H9 (cell line): ENCODE measurements around the gene PDE4B. TPM values are rescaled to one million over a fixed set of nuclear protein-coding genes. Genes with fewer than 3 reads are reported as not detected.

Source experiments
- DNase-seq: peaks from one replicate; pipeline ENCODE4 v3.0.0-alpha.2; 2017
- H2AFZ ChIP-seq: one replicate; pipeline ENCODE4 v1.6.1; 2013; ENCODE audit warnings: mild to moderate bottlenecking, low read length, control low read depth, moderate library complexity
- H2AK5ac ChIP-seq: 2 replicates; pipeline ENCODE4 v1.6.1; 2013; ENCODE audit warnings: low read length, control low read depth, mixed read lengths; ENCODE audit not compliant: insufficient read length
- H2BK120ac ChIP-seq: one replicate; pipeline ENCODE4 v1.6.1; 2013; ENCODE audit warnings: low read depth, mild to moderate bottlenecking, low read length, control low read depth, inconsistent platforms; ENCODE audit not compliant: poor library complexity, severe bottlenecking
- H2BK12ac ChIP-seq: 2 replicates; pipeline ENCODE4 v1.6.1; 2013; ENCODE audit warnings: low read length, control low read depth, mixed read lengths, low read depth; ENCODE audit not compliant: insufficient read length
- H2BK15ac ChIP-seq: 2 replicates; pipeline ENCODE4 v1.6.1; 2013; ENCODE audit warnings: low read depth, low read length, control low read depth
- H2BK20ac ChIP-seq: one replicate; pipeline ENCODE4 v1.6.1; 2013; ENCODE audit warnings: low read depth, mild to moderate bottlenecking, low read length, control low read depth, inconsistent platforms; ENCODE audit not compliant: poor library complexity, severe bottlenecking
- H2BK5ac ChIP-seq: 2 replicates; pipeline ENCODE4 v1.6.1; 2013; ENCODE audit warnings: low read length, control low read depth, mixed read lengths; ENCODE audit not compliant: insufficient read length
- H3K14ac ChIP-seq: 2 replicates; pipeline ENCODE4 v1.6.1; 2013; ENCODE audit warnings: low read length, control low read depth; ENCODE audit not compliant: insufficient read depth
- H3K18ac ChIP-seq: 2 replicates; pipeline ENCODE4 v1.6.1; 2013; ENCODE audit warnings: low read depth, mild to moderate bottlenecking, mixed read lengths, low read length, control low read depth; ENCODE audit not compliant: insufficient read length
- H3K23ac ChIP-seq: 2 replicates; pipeline ENCODE4 v1.6.1; 2013; ENCODE audit warnings: low read length, control low read depth, mixed read lengths, low read depth; ENCODE audit not compliant: insufficient read length
- H3K23me2 ChIP-seq: 2 replicates; pipeline ENCODE4 v1.6.1; 2013; ENCODE audit warnings: low read depth, mild to moderate bottlenecking, mixed read lengths, low read length, control low read depth; ENCODE audit not compliant: insufficient read length, poor library complexity, severe bottlenecking
- H3K27ac ChIP-seq: 2 replicates; pipeline ENCODE4 v1.5.1; 2013; ENCODE audit warnings: low read length, control low read depth, mixed read lengths, low read depth; ENCODE audit not compliant: insufficient read length
- H3K27me3 ChIP-seq: 2 replicates; pipeline ENCODE4 v1.6.1; 2013; ENCODE audit warnings: low read length, control low read depth, inconsistent platforms; ENCODE audit not compliant: insufficient read depth
- H3K4ac ChIP-seq: 2 replicates; pipeline ENCODE4 v1.6.1; 2013; ENCODE audit warnings: low read depth, mild to moderate bottlenecking, control low read depth, inconsistent platforms, low read length, moderate library complexity
- H3K4me1 ChIP-seq: 2 replicates; pipeline ENCODE4 v1.6.1; 2013; ENCODE audit warnings: low read length, control low read depth, inconsistent platforms; ENCODE audit not compliant: insufficient read depth
- H3K4me2 ChIP-seq: 2 replicates; pipeline ENCODE4 v1.6.1; 2013; ENCODE audit warnings: low read length, control low read depth, mixed read lengths; ENCODE audit not compliant: insufficient read length, insufficient read depth
- H3K56ac ChIP-seq: 2 replicates; pipeline ENCODE4 v1.6.1; 2013; ENCODE audit warnings: low read depth, mild to moderate bottlenecking, mixed read lengths, low read length, control low read depth; ENCODE audit not compliant: insufficient read length
- H3K79me1 ChIP-seq: 2 replicates; pipeline ENCODE4 v1.6.1; 2013; ENCODE audit warnings: low read depth, mild to moderate bottlenecking, moderate library complexity, low read length, control low read depth, inconsistent platforms; ENCODE audit not compliant: insufficient read depth, poor library complexity, severe bottlenecking
- H3K79me2 ChIP-seq: 2 replicates; pipeline ENCODE4 v1.6.1; 2013; ENCODE audit warnings: low read length, control low read depth, inconsistent platforms; ENCODE audit not compliant: insufficient read depth
- H3K9ac ChIP-seq: 2 replicates; pipeline ENCODE4 v1.6.1; 2013; ENCODE audit warnings: low read length, control low read depth, mixed read lengths; ENCODE audit not compliant: insufficient read length; ENCODE audit errors: extremely low read depth
- H3K9me3 ChIP-seq: one replicate; pipeline ENCODE4 v1.6.1; 2013; ENCODE audit warnings: low read depth, low read length, inconsistent platforms; ENCODE audit not compliant: control insufficient read depth
- H3T11ph ChIP-seq: one replicate; pipeline ENCODE4 v1.6.1; 2013; ENCODE audit warnings: mild to moderate bottlenecking, low read length, control low read depth, inconsistent platforms
- H4K20me1 ChIP-seq: one replicate; pipeline ENCODE4 v1.6.1; 2013; ENCODE audit not compliant: control insufficient read depth, insufficient read length, insufficient read depth
- H4K5ac ChIP-seq: 2 replicates; pipeline ENCODE4 v1.6.1; 2013; ENCODE audit warnings: low read depth, mild to moderate bottlenecking, mixed read lengths, low read length, control low read depth; ENCODE audit not compliant: insufficient read length
- H4K8ac ChIP-seq: replicated peaks from 2 replicates; pipeline ENCODE4 v1.6.1; 2013; ENCODE audit warnings: low read length, control low read depth, mixed read lengths, low read depth; ENCODE audit not compliant: insufficient read length
- H4K91ac ChIP-seq: 2 replicates; pipeline ENCODE4 v1.6.1; 2013; ENCODE audit warnings: low read depth, mild to moderate bottlenecking, moderate library complexity, mixed read lengths, low read length, control low read depth; ENCODE audit not compliant: insufficient read length
- H3K27ac Mint-ChIP-seq, 3 experiments: 2 replicates in 2 of 3; 3 replicates in 1 of 3; pipeline ENCODE4 v1.8.0; 2020 to 2021; ENCODE audit warnings: mixed read lengths in 3 of 3, mild to moderate bottlenecking in 1 of 3, moderate library complexity in 1 of 3
- H3K27me3 Mint-ChIP-seq: 2 replicates; pipeline ENCODE4 v1.8.0; 2021; ENCODE audit warnings: low read depth, mild to moderate bottlenecking, moderate library complexity, mixed read lengths
- H3K36me3 Mint-ChIP-seq, 3 experiments: 2 replicates in 2 of 3; 3 replicates in 1 of 3; pipeline ENCODE4 v1.8.0; 2020 to 2021; ENCODE audit warnings: low read depth in 3 of 3, mixed read lengths in 3 of 3; ENCODE audit not compliant: insufficient read depth in 1 of 3
- H3K4me1 Mint-ChIP-seq, 2 experiments: 2 replicates each; pipeline ENCODE4 v1.8.0; 2020; ENCODE audit warnings: mixed read lengths in 2 of 2
- H3K4me3 Mint-ChIP-seq, 2 experiments: 2 replicates in 1 of 2; 3 replicates in 1 of 2; pipeline ENCODE4 v1.8.0; 2020 to 2021; ENCODE audit warnings: mild to moderate bottlenecking in 2 of 2, mixed read lengths in 2 of 2, moderate library complexity in 1 of 2
- H3K9me3 Mint-ChIP-seq, 2 experiments: 2 replicates in 1 of 2; 3 replicates in 1 of 2; pipeline ENCODE4 v1.8.0; 2020; ENCODE audit warnings: mild to moderate bottlenecking in 2 of 2, mixed read lengths in 2 of 2, moderate library complexity in 1 of 2
- CTCF ChIP-seq: fragments of 200-600 bp; sonication (generic); conservative IDR thresholded peaks from 3 replicates; pipeline ENCODE4 v1.8.0; 2021; ENCODE audit warnings: antibody characterized with exemption, mild to moderate bottlenecking
- WGBS: extraction: QIAGEN DNeasy Blood & Tissue Kit; methylation state at CpG from one replicate; pipeline ENCODE4 v1.1.7; 2013; ENCODE audit warnings: missing lambda C conversion rate, low lambda C conversion rate, mixed read lengths; ENCODE audit not compliant: insufficient read length; ENCODE audit errors: extremely low coverage; 5-methylcytosine and 5-hydroxymethylcytosine counted together
- total RNA-seq: library from RNA; stranded (reverse); gene quantifications from 2 replicates; pipeline ENCODE4 v1.2.1, GENCODE V29; 2021

The PDE4B gene
- total RNA-seq, 1 experiment from 2014 or later: 19.8 TPM

DNA sequence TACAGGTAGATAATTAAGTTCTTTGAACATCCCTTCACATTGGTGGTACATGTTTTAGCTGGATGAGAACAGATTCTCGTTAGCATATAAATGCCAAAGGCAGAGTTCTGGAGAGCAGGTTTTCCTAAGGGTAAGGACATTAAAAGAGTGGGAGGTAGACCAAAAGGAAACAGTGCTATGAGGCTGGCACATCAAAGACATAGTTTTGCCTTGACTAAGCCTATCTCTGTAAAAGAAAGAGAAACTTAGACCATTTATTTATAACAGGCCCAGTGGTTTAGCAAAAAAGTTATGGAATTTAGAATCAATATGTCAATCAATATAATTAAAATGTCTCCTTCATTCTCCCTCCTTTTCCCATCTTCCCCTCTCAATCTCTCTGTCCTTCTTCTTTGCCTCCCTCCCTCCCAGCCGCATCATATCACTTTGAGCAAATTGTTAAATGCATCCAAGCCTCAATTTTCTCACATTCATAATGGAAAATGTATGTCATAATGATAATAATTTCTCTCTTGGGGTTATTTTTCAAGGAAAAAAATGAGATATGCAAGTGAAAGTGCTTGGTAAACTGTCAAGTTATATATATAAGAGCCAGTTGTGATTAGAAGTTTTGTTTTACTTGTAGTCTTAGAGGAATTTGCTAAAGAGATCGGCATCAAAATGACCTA lies 531.4 kb downstream of the PDE4B start:
- Histone ChIP-seq H4K8ac (no peak overlapping the region), H3T11ph (no peak overlapping the region), H3K4ac (no peak overlapping the region), H3K9me3 (no peaks in the 10 kb centered on the region), H3K18ac (no peak overlapping the region), H4K5ac (no peak overlapping the region), H3K23me2 (no peaks in the 10 kb centered on the region), H3K9ac (no peak overlapping the region), H3K4me1 (no peaks in the 10 kb centered on the region; the same call in 1 of the 2 replicates), H2BK12ac (no peak overlapping the region), H2BK15ac (no peak overlapping the region), H3K4me2 (no peak overlapping the region), H4K20me1 (no peaks in the 10 kb centered on the region), H2AK5ac (no peak overlapping the region), H2AFZ (no peak overlapping the region), H2BK120ac (no peak overlapping the region), H2BK20ac (no peak overlapping the region), H3K14ac (no peak overlapping the region), H3K79me2 (no peaks in the 10 kb centered on the region), H2BK5ac (no peak overlapping the region), H3K23ac (no peak overlapping the region), H3K79me1 (no peaks in the 10 kb centered on the region), H3K56ac (no peak overlapping the region), H3K27me3 (no peaks in the 10 kb centered on the region), H3K27ac (no peak overlapping the region), H4K91ac (no peak overlapping the region)
- Mint-ChIP-seq H3K4me1 (peaks cover 7 to 8% of the 10 kb centered on the region in 2 experiments), H3K4me3 (no peak overlapping the region), H3K36me3 (no peaks in the 10 kb centered on the region), H3K9me3 (no peaks in the 10 kb centered on the region), H3K27ac (no peak overlapping the region), H3K27me3 (no peaks in the 10 kb centered on the region)
- WGBS: no CpG with 5 or more reads among the region's 3 CpGs
- DNase-seq: no peak
- TF ChIP-seq CTCF: no peak
